ENCODE data around the gene CACNA1A.

- TF ChIP-seq, protein P1, sequence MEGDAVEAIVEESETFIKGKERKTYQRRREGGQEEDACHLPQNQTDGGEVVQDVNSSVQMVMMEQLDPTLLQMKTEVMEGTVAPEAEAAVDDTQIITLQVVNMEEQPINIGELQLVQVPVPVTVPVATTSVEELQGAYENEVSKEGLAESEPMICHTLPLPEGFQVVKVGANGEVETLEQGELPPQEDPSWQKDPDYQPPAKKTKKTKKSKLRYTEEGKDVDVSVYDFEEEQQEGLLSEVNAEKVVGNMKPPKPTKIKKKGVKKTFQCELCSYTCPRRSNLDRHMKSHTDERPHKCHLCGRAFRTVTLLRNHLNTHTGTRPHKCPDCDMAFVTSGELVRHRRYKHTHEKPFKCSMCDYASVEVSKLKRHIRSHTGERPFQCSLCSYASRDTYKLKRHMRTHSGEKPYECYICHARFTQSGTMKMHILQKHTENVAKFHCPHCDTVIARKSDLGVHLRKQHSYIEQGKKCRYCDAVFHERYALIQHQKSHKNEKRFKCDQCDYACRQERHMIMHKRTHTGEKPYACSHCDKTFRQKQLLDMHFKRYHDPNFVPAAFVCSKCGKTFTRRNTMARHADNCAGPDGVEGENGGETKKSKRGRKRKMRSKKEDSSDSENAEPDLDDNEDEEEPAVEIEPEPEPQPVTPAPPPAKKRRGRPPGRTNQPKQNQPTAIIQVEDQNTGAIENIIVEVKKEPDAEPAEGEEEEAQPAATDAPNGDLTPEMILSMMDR (IDR thresholded peaks at IDR 0.05; ENCODE audit: low read length) = no peak
- TF ChIP-seq EZH2 (optimal IDR thresholded peaks at IDR 0.05; ENCODE audit: low read depth, low read length) = no peak
Observed at GRCh38 chr19:13284929-13285928, 221.1 kb downstream of the CACNA1A start.

Data from MM.1S (cell line).